ENCODE measurements around the gene SAMD7. TPM values are rescaled to one million over a fixed set of nuclear protein-coding genes. Genes with fewer than 3 reads are reported as not detected.

SAMD7 gene
- total RNA-seq, 2 donors from 2014 or later = not detected

- H3K27ac ChIP-seq = no peak overlapping the region
- DNase-seq (ENCODE audit: low spot score) = no peak
- TF ChIP-seq CTCF (IDR thresholded peaks at IDR 0.05) = no peak
Observed at GRCh38 chr3:169913323-169913722, 2.0 kb downstream of the SAMD7 start.

GRCh38 chr3:169914321-169914720, 2.9 kb downstream of the SAMD7 start:
- H3K27me3 ChIP-seq = no peaks in the 10 kb centered on the region
- H3K36me3 ChIP-seq = no peaks in the 10 kb centered on the region
- no peaks in the 10 kb centered on the region for H3K4me1 ChIP-seq
- no peak overlapping the region for H3K27ac ChIP-seq
- no peak for DNase-seq (ENCODE audit: low spot score)
- H3K9me3 ChIP-seq = no peaks in the 10 kb centered on the region
- H3K4me3 ChIP-seq = no peak overlapping the region
- no peak for TF ChIP-seq CTCF (IDR thresholded peaks at IDR 0.05)

More at GRCh38 chr3:169913323-169913722, 2.0 kb downstream of the SAMD7 start:
- H3K4me3 ChIP-seq = no peak overlapping the region
- no peaks in the 10 kb centered on the region for H3K9me3 ChIP-seq
- H3K27me3 ChIP-seq = no peaks in the 10 kb centered on the region
- H3K36me3 ChIP-seq = no peaks in the 10 kb centered on the region
- H3K4me1 ChIP-seq = no peaks in the 10 kb centered on the region

GRCh38 chr3:169923189-169923588, 11.8 kb downstream of the SAMD7 start:
- Histone ChIP-seq H3K4me3 (no peak overlapping the region), H3K27me3 (no peaks in the 10 kb centered on the region), H3K9me3 (no peaks in the 10 kb centered on the region), H3K4me1 (no peaks in the 10 kb centered on the region), H3K36me3 (no peaks in the 10 kb centered on the region), H3K27ac (no peak overlapping the region)
- TF ChIP-seq CTCF (IDR thresholded peaks at IDR 0.05) = no peak
- peak; percentile 68 for DNase-seq (ENCODE audit: low spot score)

- Histone ChIP-seq H3K27me3 (no peaks in the 10 kb centered on the region), H3K36me3 (no peaks in the 10 kb centered on the region), H3K9me3 (no peaks in the 10 kb centered on the region), H3K4me1 (no peaks in the 10 kb centered on the region), H3K4me3 (no peak overlapping the region), H3K27ac (no peak overlapping the region)
- no peak for DNase-seq (ENCODE audit: low spot score)
- no peak for TF ChIP-seq CTCF (IDR thresholded peaks at IDR 0.05)
Observed at GRCh38 chr3:169923831-169924230, 12.5 kb downstream of the SAMD7 start.

GRCh38 chr3:169929830-169930519, 18.6 kb downstream of the SAMD7 start:
- H3K36me3 ChIP-seq = no peaks in the 10 kb centered on the region
- H3K9me3 ChIP-seq = no peaks in the 10 kb centered on the region
- TF ChIP-seq CTCF (IDR thresholded peaks at IDR 0.05) = no peak
- no peak overlapping the region for H3K4me3 ChIP-seq
- DNase-seq (ENCODE audit: low spot score) = no peak
- no peaks in the 10 kb centered on the region for H3K27me3 ChIP-seq
- no peak overlapping the region for H3K27ac ChIP-seq
- H3K4me1 ChIP-seq = no peaks in the 10 kb centered on the region

GRCh38 chr3:169930843-169931242, 19.5 kb downstream of the SAMD7 start:
- Histone ChIP-seq H3K9me3 (no peaks in the 10 kb centered on the region), H3K27ac (no peak overlapping the region), H3K4me3 (no peak overlapping the region), H3K36me3 (no peaks in the 10 kb centered on the region), H3K4me1 (no peaks in the 10 kb centered on the region), H3K27me3 (no peaks in the 10 kb centered on the region)
- TF ChIP-seq CTCF (IDR thresholded peaks at IDR 0.05) = no peak
- DNase-seq (ENCODE audit: low spot score) = no peak
